GM12878 (cell line): Measurements from ENCODE around the gene ANP32E. TPM values are rescaled to one million over a fixed set of nuclear protein-coding genes. Genes with fewer than 3 reads are reported as not detected.

Source experiments
- ATF2 ChIP-seq: IDR thresholded peaks from 2 replicates; pipeline ENCODE4 v1.6.1; 2012; ENCODE audit warnings: low read length, inconsistent platforms
- BACH1 ChIP-seq: fragments of 450-650 bp; IDR thresholded peaks from 2 replicates; pipeline ENCODE4 v1.6.1; 2017; ENCODE audit warnings: mild to moderate bottlenecking, borderline replicate concordance
- BHLHE40 ChIP-seq, 2 experiments: fragments of 450-650 bp in 1 of 2; IDR thresholded peaks; 2 replicates each; pipeline ENCODE4 v1.6.1; 2011 to 2017; ENCODE audit warnings: low read depth in 2 of 2, borderline replicate concordance in 1 of 2, improper control_type of control experiment in 1 of 2, low read length in 1 of 2, mild to moderate bottlenecking in 1 of 2
- CBFB ChIP-seq: IDR thresholded peaks from 2 replicates; pipeline ENCODE4 v1.6.1; 2016; ENCODE audit warnings: antibody characterized with exemption, low read depth
- CHD4 ChIP-seq: fragments of 200-600 bp; sonication (generic); IDR thresholded peaks from 2 replicates; pipeline ENCODE4 v1.6.1; 2016; ENCODE audit warnings: mild to moderate bottlenecking
- E4F1 ChIP-seq: fragments of 450-650 bp; IDR thresholded peaks from 2 replicates; pipeline ENCODE4 v1.6.1; 2018; ENCODE audit warnings: borderline replicate concordance, mild to moderate bottlenecking; ENCODE audit not compliant: partially characterized antibody
- LARP7 ChIP-seq: fragments of 450-650 bp; IDR thresholded peaks from 2 replicates; pipeline ENCODE4 v1.6.1; 2017; ENCODE audit warnings: mild to moderate bottlenecking
- MLLT1 ChIP-seq: fragments of 450-650 bp; IDR thresholded peaks from 2 replicates; pipeline ENCODE4 v1.6.1; 2016; ENCODE audit warnings: mild to moderate bottlenecking
- NFIC ChIP-seq: IDR thresholded peaks from 2 replicates; pipeline ENCODE4 v1.6.1; 2012; ENCODE audit warnings: low read depth, mild to moderate bottlenecking, inconsistent platforms, low read length, moderate library complexity
- NR2C2 ChIP-seq: IDR thresholded peaks from 2 replicates; pipeline ENCODE4 v1.6.1; 2011; ENCODE audit warnings: borderline replicate concordance, low read depth; ENCODE audit not compliant: control insufficient read depth, insufficient read length
- POLR2A ChIP-seq: IDR thresholded peaks from 2 replicates; pipeline ENCODE4 v1.6.1; 2011; ENCODE audit warnings: low read depth, mild to moderate bottlenecking, low read length
- POU2F2 ChIP-seq: IDR thresholded peaks from 3 replicates; pipeline ENCODE4 v1.6.1; 2011; ENCODE audit warnings: low read depth, mild to moderate bottlenecking, low read length, borderline replicate concordance
- TCF12 ChIP-seq: IDR thresholded peaks from 2 replicates; pipeline ENCODE4 v1.6.1; 2011; ENCODE audit warnings: low read depth, mild to moderate bottlenecking, low read length
- ZBTB4 ChIP-seq: fragments of 450-650 bp; formaldehyde crosslinking; IDR thresholded peaks from 2 replicates; pipeline ENCODE4 v1.4.0; 2022; ENCODE audit warnings: mild to moderate bottlenecking, moderate library complexity
- ZNF217 ChIP-seq: fragments of 450-650 bp; IDR thresholded peaks from 2 replicates; pipeline ENCODE4 v1.6.1; 2017; ENCODE audit warnings: antibody characterized with exemption, mild to moderate bottlenecking
- ZNF687 ChIP-seq: fragments of 450-650 bp; IDR thresholded peaks from 2 replicates; pipeline ENCODE4 v1.6.1; 2017; ENCODE audit warnings: mild to moderate bottlenecking, moderate library complexity
- polyA plus RNA-seq, 11 experiments: library from polyadenylated mRNA; depleted of rRNA in 4 of 11; unstranded in 6 of 11; stranded (reverse) in 5 of 11; fragments of >200 nt; fragmentation: Nextera tagmentation in 4 of 11; fragmentation: Illumina TruSeq in 1 of 11; extraction: Ambion mirVana in 4 of 11; extraction: Trizol in 1 of 11; gene quantifications; 1 replicate in 1 of 11; 2 replicates in 10 of 11; pipeline versions ENCODE4 v1.2.1 to v1.2.3, GENCODE V29; 2011 to 2016; ENCODE audit warnings: inconsistent platforms in 2 of 11, missing spikeins in 2 of 11, low read depth in 1 of 11
- total RNA-seq, 4 experiments: library from RNA; depleted of rRNA in 3 of 4; stranded (reverse); fragments of >200 nt in 3 of 4; fragmentation: Illumina TruSeq in 1 of 4; extraction: Trizol in 1 of 4; gene quantifications; 2 replicates each; pipeline versions ENCODE4 v1.2.1 to v1.2.3, GENCODE V29; 2013 to 2021

The ANP32E gene
- total and polyA plus RNA-seq, 10 of the 15 experiments (the other 5 are each of a cell fraction or from before 2014, with no cell fraction given) = 59.2 to 250 (median 121) TPM

- TF ChIP-seq ZNF687 = peak; percentile 77; the same call in 1 of the 2 replicates
- TF ChIP-seq ATF2 = no peak
- peak; percentile 16 to 47; a peak in 1 of 4 replicates for TF ChIP-seq BHLHE40 (IDR thresholded peaks at IDR 0.05; ENCODE audit: borderline replicate concordance in 1 of 2, low read depth in 2 of 2, low read length in 1 of 2)
- TF ChIP-seq MLLT1 = peak; percentile 72; the same call in 1 of the 2 replicates
- TF ChIP-seq ZNF217 = no peak
- no peak for TF ChIP-seq LARP7
- no peak for TF ChIP-seq BACH1
- TF ChIP-seq ZBTB4 (CRISPR knock-in tag) = no peak
- TF ChIP-seq CBFB = no peak
- TF ChIP-seq NR2C2 = no peak
- no peak; the same call in 1 of the 2 replicates for TF ChIP-seq POLR2A
- no peak for TF ChIP-seq POU2F2
- no peak for TF ChIP-seq E4F1
- TF ChIP-seq NFIC = no peak
- no peak for TF ChIP-seq TCF12
- no peak for TF ChIP-seq CHD4
Measured at GRCh38 chr1:150213170-150214098, 22.5 kb downstream of the ANP32E start (continued).
